ENCODE results near the gene KIF2C.
"Not testable (repeated sequence)": the region's sequence is repeated elsewhere in the genome, so short reads cannot be mapped to it uniquely, and the experiment has no call there.

Gene KIF2C

DNA sequence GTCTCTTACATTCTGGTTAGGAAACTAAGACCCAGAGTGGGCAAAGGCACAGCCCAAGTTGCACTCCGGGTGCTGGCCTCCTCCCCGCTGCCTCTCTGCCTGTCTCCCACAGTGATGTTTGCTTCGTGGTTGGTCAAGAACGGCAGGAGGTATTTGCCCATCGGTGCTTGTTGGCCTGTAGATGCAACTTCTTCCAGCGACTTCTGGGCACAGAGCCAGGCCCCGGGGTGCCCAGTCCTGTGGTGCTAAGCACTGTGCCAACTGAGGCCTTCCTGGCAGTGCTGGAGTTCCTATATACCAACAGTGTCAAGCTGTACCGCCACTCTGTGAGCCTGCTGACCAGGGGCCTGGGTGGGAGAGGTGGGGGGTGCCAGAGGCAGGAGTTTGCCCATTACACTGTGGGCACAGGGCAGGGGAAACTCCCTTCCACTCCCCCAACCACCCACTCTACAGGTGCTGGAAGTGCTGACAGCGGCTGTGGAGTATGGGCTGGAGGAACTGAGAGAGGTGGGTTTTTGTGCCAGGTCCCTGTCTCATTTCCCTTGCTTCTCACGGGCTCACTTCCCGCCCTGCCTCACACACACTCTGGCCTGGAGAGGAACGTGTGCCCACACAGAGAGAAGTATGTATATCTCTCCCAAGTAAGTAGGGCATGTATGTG, 70.6 kb downstream of the KIF2C start:
- DNase-seq (ENCODE audit: low read depth in 1 of 2, low spot score in 1 of 2), result no peak

DNA sequence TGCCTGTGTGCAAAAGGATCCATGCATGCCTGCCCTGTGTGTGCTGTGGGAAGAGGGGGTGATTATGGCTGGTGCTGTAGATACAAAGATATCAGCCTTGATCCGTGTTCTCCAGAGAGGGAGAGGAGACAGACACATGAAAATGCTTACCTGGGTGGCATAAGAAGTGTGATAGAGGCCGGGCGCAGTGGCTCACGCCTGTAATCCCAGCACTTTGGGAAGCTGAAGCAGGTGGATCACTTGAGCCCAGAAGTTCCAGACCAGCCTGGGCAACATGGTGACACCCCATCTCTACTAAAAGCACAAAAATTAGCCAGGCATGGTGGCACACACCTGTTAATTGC, 71.1 kb downstream of the KIF2C start:
- DNase-seq (ENCODE audit: low read depth in 1 of 2, low spot score in 1 of 2), result not testable (repeated sequence)

- DNase-seq (ENCODE audit: low read depth in 1 of 2, low spot score in 1 of 2), result no peak
Observed at GRCh38 chr1:44811234-44811633, 71.6 kb downstream of the KIF2C start.

- DNase-seq (ENCODE audit: low read depth in 1 of 2, low spot score in 1 of 2), result no peak
Observed at GRCh38 chr1:44812822-44813543, 73.3 kb downstream of the KIF2C start.

GRCh38 chr1:44815926-44816325, 76.3 kb downstream of the KIF2C start:
- DNase-seq (ENCODE audit: low read depth in 1 of 2, low spot score in 1 of 2), result not testable (repeated sequence)

- no peak for DNase-seq (ENCODE audit: low read depth in 1 of 2, low spot score in 1 of 2)
Observed at GRCh38 chr1:44817307-44817706, 77.7 kb downstream of the KIF2C start.

Data from activated CD4-positive, alpha-beta T cell treated with anti-CD3 and anti-CD28 coated beads, Interleukin-2, amount 50 U/mL, for 24 hours (primary cell).